HL-60 (cell line): ENCODE measurements around the gene JMJD1C.

Experiments used
- DNase-seq, 2 experiments: peaks; one replicate each; pipeline ENCODE4 v3.0.0-alpha.2; 2010 to 2020; ENCODE audit warnings: low read depth in 1 of 2, low spot score in 1 of 2
- H3K27ac ChIP-seq: fragments of 250-450 bp; sonication (Bioruptor Pico); replicated peaks from 2 replicates; pipeline ENCODE4 v1.5.1; 2020; ENCODE audit warnings: mild to moderate bottlenecking, moderate library complexity
- H3K27me3 ChIP-seq: fragments of 250-450 bp; sonication (Bioruptor Pico); 2 replicates; pipeline ENCODE4 v1.5.1; 2021; ENCODE audit warnings: mild to moderate bottlenecking, moderate library complexity; ENCODE audit not compliant: insufficient read depth, poor library complexity, severe bottlenecking
- H3K4me3 ChIP-seq: replicated peaks from 2 replicates; pipeline ENCODE4 v1.5.1; 2011; ENCODE audit warnings: mild to moderate bottlenecking, control low read depth, low read length; ENCODE audit not compliant: insufficient read depth
- GABPA ChIP-seq: IDR thresholded peaks from 2 replicates; pipeline ENCODE4 v1.6.1; 2012; ENCODE audit warnings: low read depth
- POLR2AphosphoS5 ChIP-seq: IDR thresholded peaks from 2 replicates; pipeline ENCODE4 v1.6.1; 2012; ENCODE audit warnings: low read depth
- SPI1 ChIP-seq: IDR thresholded peaks from 2 replicates; pipeline ENCODE4 v1.6.1; 2012; ENCODE audit warnings: low read depth, mild to moderate bottlenecking, borderline replicate concordance
- TF ChIP-seq, protein P1 (sequence below): IDR thresholded peaks from one replicate; pipeline ENCODE4 v1.5.1; 2011; ENCODE audit warnings: low read length, control low read depth, inconsistent platforms; ENCODE audit not compliant: insufficient read depth
- TF ChIP-seq, protein P2 (sequence below): IDR thresholded peaks from 2 replicates; pipeline ENCODE4 v1.6.1; 2012; ENCODE audit warnings: low read depth; ENCODE audit not compliant: insufficient replicate concordance

Gene JMJD1C

DNA sequence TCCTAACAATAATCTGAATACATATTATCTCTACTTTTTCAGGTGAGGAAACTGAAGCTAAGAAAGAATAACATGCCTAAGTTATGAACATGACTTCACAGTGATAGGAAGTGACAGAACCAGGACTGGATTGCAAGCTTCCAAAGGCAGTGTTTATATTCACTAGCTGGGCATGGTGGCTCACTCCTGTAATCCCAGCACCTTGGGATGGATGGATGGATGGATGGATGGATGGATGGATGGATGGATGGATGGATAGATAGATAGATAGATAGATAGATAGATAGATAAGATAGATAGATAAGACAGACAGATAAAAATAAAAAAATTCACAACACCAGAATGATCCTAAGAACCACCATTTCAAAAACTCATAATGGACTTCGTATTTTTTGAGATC lies 18.2 kb upstream of the JMJD1C start:
- no peak overlapping the region for H3K4me3 ChIP-seq
- DNase-seq, result no peak
- H3K27ac ChIP-seq, result no peak overlapping the region
- no peaks in the 10 kb centered on the region for H3K27me3 ChIP-seq
- TF ChIP-seq, protein P1, sequence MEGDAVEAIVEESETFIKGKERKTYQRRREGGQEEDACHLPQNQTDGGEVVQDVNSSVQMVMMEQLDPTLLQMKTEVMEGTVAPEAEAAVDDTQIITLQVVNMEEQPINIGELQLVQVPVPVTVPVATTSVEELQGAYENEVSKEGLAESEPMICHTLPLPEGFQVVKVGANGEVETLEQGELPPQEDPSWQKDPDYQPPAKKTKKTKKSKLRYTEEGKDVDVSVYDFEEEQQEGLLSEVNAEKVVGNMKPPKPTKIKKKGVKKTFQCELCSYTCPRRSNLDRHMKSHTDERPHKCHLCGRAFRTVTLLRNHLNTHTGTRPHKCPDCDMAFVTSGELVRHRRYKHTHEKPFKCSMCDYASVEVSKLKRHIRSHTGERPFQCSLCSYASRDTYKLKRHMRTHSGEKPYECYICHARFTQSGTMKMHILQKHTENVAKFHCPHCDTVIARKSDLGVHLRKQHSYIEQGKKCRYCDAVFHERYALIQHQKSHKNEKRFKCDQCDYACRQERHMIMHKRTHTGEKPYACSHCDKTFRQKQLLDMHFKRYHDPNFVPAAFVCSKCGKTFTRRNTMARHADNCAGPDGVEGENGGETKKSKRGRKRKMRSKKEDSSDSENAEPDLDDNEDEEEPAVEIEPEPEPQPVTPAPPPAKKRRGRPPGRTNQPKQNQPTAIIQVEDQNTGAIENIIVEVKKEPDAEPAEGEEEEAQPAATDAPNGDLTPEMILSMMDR, result no peak
- TF ChIP-seq GABPA (no peak), SPI1 (no peak), POLR2AphosphoS5 (no peak)
- TF ChIP-seq, protein P2, sequence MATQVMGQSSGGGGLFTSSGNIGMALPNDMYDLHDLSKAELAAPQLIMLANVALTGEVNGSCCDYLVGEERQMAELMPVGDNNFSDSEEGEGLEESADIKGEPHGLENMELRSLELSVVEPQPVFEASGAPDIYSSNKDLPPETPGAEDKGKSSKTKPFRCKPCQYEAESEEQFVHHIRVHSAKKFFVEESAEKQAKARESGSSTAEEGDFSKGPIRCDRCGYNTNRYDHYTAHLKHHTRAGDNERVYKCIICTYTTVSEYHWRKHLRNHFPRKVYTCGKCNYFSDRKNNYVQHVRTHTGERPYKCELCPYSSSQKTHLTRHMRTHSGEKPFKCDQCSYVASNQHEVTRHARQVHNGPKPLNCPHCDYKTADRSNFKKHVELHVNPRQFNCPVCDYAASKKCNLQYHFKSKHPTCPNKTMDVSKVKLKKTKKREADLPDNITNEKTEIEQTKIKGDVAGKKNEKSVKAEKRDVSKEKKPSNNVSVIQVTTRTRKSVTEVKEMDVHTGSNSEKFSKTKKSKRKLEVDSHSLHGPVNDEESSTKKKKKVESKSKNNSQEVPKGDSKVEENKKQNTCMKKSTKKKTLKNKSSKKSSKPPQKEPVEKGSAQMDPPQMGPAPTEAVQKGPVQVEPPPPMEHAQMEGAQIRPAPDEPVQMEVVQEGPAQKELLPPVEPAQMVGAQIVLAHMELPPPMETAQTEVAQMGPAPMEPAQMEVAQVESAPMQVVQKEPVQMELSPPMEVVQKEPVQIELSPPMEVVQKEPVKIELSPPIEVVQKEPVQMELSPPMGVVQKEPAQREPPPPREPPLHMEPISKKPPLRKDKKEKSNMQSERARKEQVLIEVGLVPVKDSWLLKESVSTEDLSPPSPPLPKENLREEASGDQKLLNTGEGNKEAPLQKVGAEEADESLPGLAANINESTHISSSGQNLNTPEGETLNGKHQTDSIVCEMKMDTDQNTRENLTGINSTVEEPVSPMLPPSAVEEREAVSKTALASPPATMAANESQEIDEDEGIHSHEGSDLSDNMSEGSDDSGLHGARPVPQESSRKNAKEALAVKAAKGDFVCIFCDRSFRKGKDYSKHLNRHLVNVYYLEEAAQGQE, result no peak

DNA sequence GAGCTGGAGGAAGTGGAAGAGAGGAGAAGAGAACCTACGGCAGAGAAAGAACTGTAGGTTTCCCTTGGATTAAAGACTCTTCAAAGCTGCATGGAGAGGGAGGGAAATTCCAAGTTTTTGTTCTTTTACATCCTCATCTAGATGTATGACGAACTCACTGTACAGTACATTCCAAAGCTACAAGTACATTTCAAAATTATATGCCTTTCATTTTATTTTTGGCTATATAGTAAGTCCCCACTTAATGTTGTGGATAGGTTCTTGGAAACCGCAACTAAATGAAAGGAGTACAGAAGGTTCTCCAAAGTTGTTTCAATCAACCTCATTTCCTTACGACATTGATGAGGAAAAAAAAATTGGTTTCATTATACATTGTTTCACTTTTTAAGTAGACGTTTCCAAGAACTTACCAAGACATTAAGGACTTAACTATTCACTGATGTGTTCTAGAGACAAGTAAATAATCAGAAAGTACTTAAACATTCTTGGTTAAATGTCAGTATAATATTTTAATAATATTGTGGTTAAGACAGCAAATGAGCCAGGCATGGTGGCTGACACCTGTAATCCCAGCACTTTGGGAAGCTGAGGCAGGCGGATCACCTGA lies 16.1 kb upstream of the JMJD1C start:
- no peaks in the 10 kb centered on the region for H3K27me3 ChIP-seq
- TF ChIP-seq, protein P2, result no peak
- TF ChIP-seq GABPA (no peak), SPI1 (no peak), POLR2AphosphoS5 (no peak)
- TF ChIP-seq, protein P1, result no peak
- no peak overlapping the region for H3K27ac ChIP-seq
- no peak for DNase-seq
- H3K4me3 ChIP-seq, result no peak overlapping the region

DNA sequence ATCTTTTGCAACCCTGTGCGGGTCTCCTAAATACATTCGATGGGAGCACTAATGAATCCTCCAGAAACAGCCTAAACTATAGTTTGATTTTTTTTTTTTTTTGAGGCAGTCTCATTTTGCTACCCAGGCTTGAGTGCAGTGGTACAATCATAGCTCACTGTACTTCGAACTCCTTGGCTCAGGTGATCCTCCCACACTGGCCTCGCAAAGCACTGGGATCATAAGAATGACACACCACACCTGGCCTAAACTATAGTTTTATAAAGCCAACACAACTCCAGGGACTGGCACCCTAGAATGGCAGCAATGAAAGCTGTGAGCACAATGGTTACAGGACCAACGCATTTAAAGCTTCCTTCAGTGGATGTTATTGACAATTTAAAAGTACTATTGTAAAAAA lies 14.5 kb upstream of the JMJD1C start:
- no peak for TF ChIP-seq SPI1
- TF ChIP-seq POLR2AphosphoS5, result no peak
- no peak for TF ChIP-seq GABPA
- TF ChIP-seq, protein P2, result no peak
- TF ChIP-seq, protein P1, result no peak
- Histone ChIP-seq H3K4me3 (no peak overlapping the region), H3K27ac (no peak overlapping the region), H3K27me3 (no peaks in the 10 kb centered on the region)
- no peak for DNase-seq
